K562 (cell line): ENCODE results near the gene HNRNPLL. TPM values are rescaled to one million over a fixed set of nuclear protein-coding genes. Genes with fewer than 3 reads are reported as not detected.

Experiments used
- ATAC-seq: fragments of 200-7000 bp; cut with Tn5 transposase; 3 replicates; pipeline ENCODE4 v1.9.1; 2020; ENCODE audit warnings: moderate library complexity
- BruUV-seq: library from RNA; stranded (reverse); fragments of 400-500 nt; replicated peaks from 2 replicates; lab custom pipeline; 2021; lab: Mats Ljungman, UMichigan
- CTCF ChIA-PET: fragments of 300-600 bp; formaldehyde crosslinking; extraction: SDS; loops from one replicate; lab custom pipeline; 2021; ENCODE audit warnings: low intra/inter-chr PET ratio; lab: Yijun Ruan, JAX
- POLR2A ChIA-PET: fragments of 300-600, 350-650 bp; sonication (Branson Sonifier 250); formaldehyde crosslinking; extraction: SDS; loops from one replicate; lab custom pipeline; 2021; ENCODE audit warnings: antibody characterized with exemption, inconsistent platforms; lab: Yijun Ruan, JAX
- DNase-seq, 4 experiments: peaks; one replicate each; pipeline versions ENCODE4 v3.0.0 to v3.0.0-alpha.2; 2011 to 2018; ENCODE audit warnings: low spot score in 3 of 4, mixed read lengths in 3 of 4; ENCODE audit errors: extremely low read depth in 1 of 4
- FAIRE-seq: peaks from 2 replicates; lab custom pipeline; 2011; peaks lifted over from hg19 to GRCh38; lab: Jason Lieb, UNC
- H2AFZ ChIP-seq: 2 replicates; pipeline ENCODE4 v1.6.0; 2011; ENCODE audit warnings: low read depth, low read length, control low read depth, inconsistent platforms
- H3K27ac ChIP-seq: fragments of 200-600 bp; 3 replicates; pipeline ENCODE4 v1.8.0; 2011; ENCODE audit warnings: low read depth, mild to moderate bottlenecking, control low read depth, inconsistent platforms, low read length, moderate library complexity, mixed read lengths; ENCODE audit errors: extremely low read depth
- H3K27me3 ChIP-seq, 2 experiments: fragments of 300-600 bp in 1 of 2; 2 replicates in 1 of 2; 3 replicates in 1 of 2; pipeline versions ENCODE4 v1.6.0 to v1.8.0; 2011; ENCODE audit warnings: inconsistent platforms in 2 of 2, low read length in 2 of 2, mild to moderate bottlenecking in 1 of 2, mixed read lengths in 1 of 2, moderate library complexity in 1 of 2; ENCODE audit not compliant: control insufficient read depth in 2 of 2, insufficient read depth in 2 of 2
- H3K36me3 ChIP-seq: fragments of 300-600 bp; 3 replicates; pipeline ENCODE4 v1.8.0; 2011; ENCODE audit warnings: mild to moderate bottlenecking, low read length, inconsistent platforms; ENCODE audit not compliant: control insufficient read depth, insufficient read depth
- H3K4me1 ChIP-seq, 2 experiments: fragments of 200-600 bp in 1 of 2; replicated peaks in 1 of 2; 2 replicates in 1 of 2; 3 replicates in 1 of 2; pipeline versions ENCODE4 v1.5.1 to v1.8.0; 2011; ENCODE audit warnings: inconsistent platforms in 2 of 2, low read length in 2 of 2, mild to moderate bottlenecking in 1 of 2, mixed read lengths in 1 of 2, moderate library complexity in 1 of 2; ENCODE audit not compliant: control insufficient read depth in 2 of 2, insufficient read depth in 2 of 2
- H3K4me2 ChIP-seq: 2 replicates; pipeline ENCODE4 v1.6.1; 2011; ENCODE audit warnings: low read length, control low read depth, inconsistent platforms, mixed read lengths; ENCODE audit not compliant: insufficient read depth
- H3K4me3 ChIP-seq: fragments of 200-600 bp; sonication (generic), shearing (Covaris generic); 2 replicates; pipeline ENCODE4 v1.5.1; 2016; ENCODE audit warnings: control low read depth, inconsistent platforms
- H3K79me2 ChIP-seq: fragments of 200-600 bp; 3 replicates; pipeline ENCODE4 v1.8.0; 2011; ENCODE audit warnings: low read length, inconsistent platforms; ENCODE audit not compliant: control insufficient read depth, insufficient read depth
- H3K9ac ChIP-seq, 2 experiments: 2 replicates each; pipeline versions ENCODE4 v1.6.0 to v1.6.1; 2011; ENCODE audit warnings: low read depth in 2 of 2, low read length in 2 of 2, control low read depth in 1 of 2, inconsistent platforms in 1 of 2, mild to moderate bottlenecking in 1 of 2, mixed read lengths in 1 of 2; ENCODE audit not compliant: insufficient read depth in 1 of 2
- H3K9me1 ChIP-seq: one replicate; pipeline ENCODE4 v1.6.0; 2011; ENCODE audit warnings: inconsistent platforms, mild to moderate bottlenecking, low read length, moderate library complexity; ENCODE audit not compliant: control insufficient read depth, insufficient read depth
- H3K9me3 ChIP-seq: replicated peaks from 2 replicates; pipeline ENCODE4 v1.5.1; 2011; ENCODE audit warnings: low read depth, low read length, inconsistent platforms; ENCODE audit not compliant: control insufficient read depth, insufficient read depth
- H4K20me1 ChIP-seq: replicated peaks from 2 replicates; pipeline ENCODE4 v1.6.1; 2011; ENCODE audit warnings: low read length, inconsistent platforms, mixed read lengths; ENCODE audit not compliant: control insufficient read depth, insufficient read depth
- E2F5 ChIP-seq: sonication (generic); formaldehyde crosslinking; IDR thresholded peaks from 2 replicates; pipeline ENCODE4 v1.8.0; 2022; ENCODE audit warnings: mild to moderate bottlenecking, missing genetic modification reagents
- FIP1L1 ChIP-seq: fragments of 200-400 bp; formaldehyde crosslinking; IDR thresholded peaks from 2 replicates; pipeline ENCODE4 v1.6.1; 2018; ENCODE audit warnings: mild to moderate bottlenecking, low read depth, low read length; ENCODE audit not compliant: poor library complexity, severe bottlenecking
- FOXJ2 ChIP-seq: fragments of 200-800 bp; sonication (Bioruptor generic); IDR thresholded peaks from 2 replicates; pipeline ENCODE4 v1.6.1; 2016; ENCODE audit warnings: missing genetic modification characterization, missing compliant biosample characterization
- PYGO2 ChIP-seq: fragments of 450-650 bp; IDR thresholded peaks from 2 replicates; pipeline ENCODE4 v1.6.1; 2016; ENCODE audit warnings: mild to moderate bottlenecking, missing genetic modification characterization, moderate library complexity, missing compliant biosample characterization
- RBM22 ChIP-seq: fragments of 200-400 bp; formaldehyde crosslinking; IDR thresholded peaks from 2 replicates; pipeline ENCODE4 v1.6.1; 2018; ENCODE audit warnings: low read length, low read depth; ENCODE audit not compliant: poor library complexity, severe bottlenecking
- RFX1 ChIP-seq: fragments of 450-650 bp; IDR thresholded peaks from 2 replicates; pipeline ENCODE4 v1.6.1; 2016; ENCODE audit warnings: mild to moderate bottlenecking, moderate library complexity
- SMARCC2 ChIP-seq: fragments of 450-650 bp; IDR thresholded peaks from 2 replicates; pipeline ENCODE4 v1.6.1; 2017; ENCODE audit warnings: antibody characterized with exemption, moderate library complexity, mild to moderate bottlenecking, low read depth
- TEAD4 ChIP-seq, 2 experiments: sonication (generic) in 1 of 2; formaldehyde crosslinking in 1 of 2; IDR thresholded peaks; 2 replicates each; pipeline versions ENCODE4 v1.6.1 to v1.8.0; 2012 to 2022; ENCODE audit warnings: borderline replicate concordance in 1 of 2, inconsistent platforms in 1 of 2, low read length in 1 of 2, mild to moderate bottlenecking in 1 of 2, missing genetic modification reagents in 1 of 2
- ZNF140 ChIP-seq: fragments of 250-450 bp; sonication (Bioruptor Pico); IDR thresholded peaks from 2 replicates; pipeline ENCODE4 v1.8.0; 2021; ENCODE audit warnings: moderate library complexity, mild to moderate bottlenecking, inconsistent platforms
- ZNF609 ChIP-seq: sonication (generic); formaldehyde crosslinking; IDR thresholded peaks from 2 replicates; pipeline ENCODE4 v1.8.1; 2023; ENCODE audit warnings: missing genetic modification reagents, mild to moderate bottlenecking, borderline replicate concordance
- WGBS: fragments of 100-300 bp; shearing (Covaris generic); methylation state at CpG from one replicate; pipeline ENCODE4 v1.1.6; 2016; ENCODE audit warnings: low coverage, mixed read lengths; ENCODE audit not compliant: insufficient coverage; ENCODE audit errors: missing lambda C conversion rate; 5-methylcytosine and 5-hydroxymethylcytosine counted together
- in situ Hi-C: fragments of 300-500 bp; cut with MboI; formaldehyde crosslinking; loops from 4 replicates; pipeline ENCODE4 v1.15.0; 2018; ENCODE audit warnings: inconsistent platforms, mixed read lengths
- intact Hi-C: fragments of 100-400 bp; cut with micrococcal nuclease; formaldehyde crosslinking; loops from 2 replicates; pipeline ENCODE4 v1.14.2; 2022
- polyA plus RNA-seq, 8 experiments: library from polyadenylated mRNA; depleted of rRNA in 4 of 8; stranded (reverse) in 5 of 8; unstranded in 3 of 8; fragments of >200 nt; fragmentation: Nextera tagmentation in 2 of 8; fragmentation: Illumina TruSeq in 1 of 8; extraction: Ambion mirVana in 2 of 8; extraction: Trizol in 1 of 8; gene quantifications; 2 replicates each; pipeline versions ENCODE4 v1.2.1 to v1.2.3, GENCODE V29; 2011 to 2014; ENCODE audit warnings: inconsistent platforms in 1 of 8, missing spikeins in 1 of 8
- total RNA-seq, 7 experiments: library from RNA; depleted of rRNA in 6 of 7; stranded (reverse); fragments of >200 nt in 6 of 7; fragmentation: Illumina TruSeq in 2 of 7; extraction: Trizol in 2 of 7; gene quantifications; 2 replicates each; pipeline versions ENCODE4 v1.2.1 to v1.2.3, GENCODE V29; 2011 to 2021; ENCODE audit warnings: low replicate concordance in 1 of 7

The HNRNPLL gene
- total and polyA plus RNA-seq, 9 of the 15 experiments (the other 6 are each of a cell fraction or from before 2014, with no cell fraction given) = 19.8 to 135 (median 57.8) TPM

- ChIA-PET CTCF (no interaction called here), POLR2A (interaction anchor here (0.7 to 1.3 kb wide), 4 partner anchors 9 to 64 kb away, joined by 3 read pairs; partner anchors contain the start of gene HNRNPLL)
- H3K79me2 ChIP-seq = no peaks in the 10 kb centered on the region
- H3K36me3 ChIP-seq = no peaks in the 10 kb centered on the region
- no peaks in the 10 kb centered on the region for H3K27me3 ChIP-seq
- intact Hi-C loops = no loop called here
- in situ Hi-C loops = no loop called here
- peaks cover 0 to 28% of the 10 kb centered on the region in 2 experiments; a peak in 3 of 5 replicates for H3K4me1 ChIP-seq
- ATAC-seq = no peak
- WGBS = 52% methylated on average over 7 of the region's 7 CpGs
- H4K20me1 ChIP-seq = no peaks in the 10 kb centered on the region
- DNase-seq = no peak
- H3K27ac ChIP-seq = no peak overlapping the region
- no peak overlapping the region for H3K4me3 ChIP-seq
- FAIRE-seq = peak; percentile 6
- no peak overlapping the region for H3K9ac ChIP-seq
- no peaks in the 10 kb centered on the region for H3K9me1 ChIP-seq
- no TSS peak for BruUV-seq
- 0 out of 2 replicates have a peak, but pooled peaks cover 3% of the 10 kb centered on the region for H3K9me3 ChIP-seq
- TF ChIP-seq ZNF609 (no peak), RFX1 (peak; percentile 56), FOXJ2 (peak; percentile 91), RBM22 (no peak), SMARCC2 (no peak), PYGO2 (tag) (no peak), E2F5 (CRISPR knock-in tag) (no peak), ZNF140 (CRISPR knock-in tag) (no peak), FIP1L1 (no peak), TEAD4 (IDR thresholded peaks at IDR 0.05; ENCODE audit: low read length) (no peak), TEAD4 (CRISPR knock-in tag; IDR thresholded peaks at IDR 0.05; ENCODE audit: borderline replicate concordance) (no peak)
- peak overlapping the region; percentile 75 for H2AFZ ChIP-seq
- H3K4me2 ChIP-seq = no peak overlapping the region
Observed at GRCh38 chr2:38620282-38620977, 17.7 kb upstream of the HNRNPLL start.
